ENCODE measurements around the gene PVALEF. TPM values are rescaled to one million over a fixed set of nuclear protein-coding genes. Genes with fewer than 3 reads are reported as not detected.

PVALEF gene
- total RNA-seq, 4 donors from 2014 or later: not detected

DNA sequence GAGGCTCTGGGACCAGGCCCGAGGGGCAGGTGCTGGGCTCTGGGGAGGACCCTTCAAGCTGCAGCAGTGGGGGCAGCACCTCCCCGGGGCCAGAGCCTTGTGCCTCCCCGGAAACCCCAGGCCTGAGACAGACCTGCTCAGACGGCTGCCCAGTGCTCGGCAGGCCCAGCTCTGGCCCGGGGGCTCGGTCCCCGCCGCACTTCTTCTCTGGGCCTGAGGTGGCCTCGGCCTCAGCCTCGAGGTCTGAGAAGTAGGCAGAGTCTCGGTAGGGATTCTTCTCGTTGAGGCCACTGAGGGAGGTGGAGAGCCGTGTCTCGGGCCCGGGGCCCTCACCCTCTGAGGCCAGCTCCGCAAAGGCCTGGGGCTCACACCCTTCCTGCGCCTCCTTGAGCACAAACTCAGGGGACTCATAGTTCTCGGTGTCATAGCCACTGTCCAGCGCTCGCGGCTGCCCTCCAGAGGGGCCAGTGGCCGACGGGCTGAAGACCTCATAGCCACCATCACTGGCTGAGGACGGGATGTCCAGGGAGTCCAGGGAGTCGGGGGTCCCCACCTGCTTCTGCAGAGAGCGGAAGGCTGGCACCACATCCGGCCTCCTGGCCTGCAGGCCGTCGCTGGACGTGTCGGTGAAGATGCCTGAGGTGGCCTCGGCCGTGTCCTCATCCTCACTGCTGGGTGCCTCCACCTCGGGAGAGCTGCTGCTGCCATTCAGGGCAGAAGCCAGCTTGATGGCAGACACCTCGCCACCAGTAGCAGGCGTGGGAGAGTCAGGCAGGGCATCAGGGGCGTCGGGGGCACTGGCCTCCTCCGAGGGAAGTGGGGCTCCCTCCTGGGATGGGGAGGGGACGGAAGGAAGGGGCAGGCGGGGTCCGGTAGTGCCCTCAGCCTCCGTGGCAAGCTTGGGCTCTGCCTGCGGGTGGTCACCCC lies 44.3 kb upstream of the PVALEF start:
- intact Hi-C loops (cut with DNase I; ENCODE audit: low total_unique reads) (no loop called here), in situ Hi-C loops (cut with MboI; ENCODE audit: low sequenced_read_pairs in 4 of 4) (no loop called here)
- Histone ChIP-seq H3K4me3 (no peak overlapping the region), H3K27ac (no peak overlapping the region), H3K9me3 (no peaks in the 10 kb centered on the region), H3K27me3 (no peaks in the 10 kb centered on the region), H3K36me3 (no peaks in the 10 kb centered on the region), H3K4me1 (no peaks in the 10 kb centered on the region)
- TF ChIP-seq POLR2A (IDR thresholded peaks at IDR 0.05): no peak
- TF ChIP-seq, protein P1, sequence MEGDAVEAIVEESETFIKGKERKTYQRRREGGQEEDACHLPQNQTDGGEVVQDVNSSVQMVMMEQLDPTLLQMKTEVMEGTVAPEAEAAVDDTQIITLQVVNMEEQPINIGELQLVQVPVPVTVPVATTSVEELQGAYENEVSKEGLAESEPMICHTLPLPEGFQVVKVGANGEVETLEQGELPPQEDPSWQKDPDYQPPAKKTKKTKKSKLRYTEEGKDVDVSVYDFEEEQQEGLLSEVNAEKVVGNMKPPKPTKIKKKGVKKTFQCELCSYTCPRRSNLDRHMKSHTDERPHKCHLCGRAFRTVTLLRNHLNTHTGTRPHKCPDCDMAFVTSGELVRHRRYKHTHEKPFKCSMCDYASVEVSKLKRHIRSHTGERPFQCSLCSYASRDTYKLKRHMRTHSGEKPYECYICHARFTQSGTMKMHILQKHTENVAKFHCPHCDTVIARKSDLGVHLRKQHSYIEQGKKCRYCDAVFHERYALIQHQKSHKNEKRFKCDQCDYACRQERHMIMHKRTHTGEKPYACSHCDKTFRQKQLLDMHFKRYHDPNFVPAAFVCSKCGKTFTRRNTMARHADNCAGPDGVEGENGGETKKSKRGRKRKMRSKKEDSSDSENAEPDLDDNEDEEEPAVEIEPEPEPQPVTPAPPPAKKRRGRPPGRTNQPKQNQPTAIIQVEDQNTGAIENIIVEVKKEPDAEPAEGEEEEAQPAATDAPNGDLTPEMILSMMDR (IDR thresholded peaks at IDR 0.05 in 4 of 5, conservative IDR thresholded peaks at IDR 0.05 in 1 of 5): no peak
- ATAC-seq: no peak
- DNase-seq: no peak

DNA sequence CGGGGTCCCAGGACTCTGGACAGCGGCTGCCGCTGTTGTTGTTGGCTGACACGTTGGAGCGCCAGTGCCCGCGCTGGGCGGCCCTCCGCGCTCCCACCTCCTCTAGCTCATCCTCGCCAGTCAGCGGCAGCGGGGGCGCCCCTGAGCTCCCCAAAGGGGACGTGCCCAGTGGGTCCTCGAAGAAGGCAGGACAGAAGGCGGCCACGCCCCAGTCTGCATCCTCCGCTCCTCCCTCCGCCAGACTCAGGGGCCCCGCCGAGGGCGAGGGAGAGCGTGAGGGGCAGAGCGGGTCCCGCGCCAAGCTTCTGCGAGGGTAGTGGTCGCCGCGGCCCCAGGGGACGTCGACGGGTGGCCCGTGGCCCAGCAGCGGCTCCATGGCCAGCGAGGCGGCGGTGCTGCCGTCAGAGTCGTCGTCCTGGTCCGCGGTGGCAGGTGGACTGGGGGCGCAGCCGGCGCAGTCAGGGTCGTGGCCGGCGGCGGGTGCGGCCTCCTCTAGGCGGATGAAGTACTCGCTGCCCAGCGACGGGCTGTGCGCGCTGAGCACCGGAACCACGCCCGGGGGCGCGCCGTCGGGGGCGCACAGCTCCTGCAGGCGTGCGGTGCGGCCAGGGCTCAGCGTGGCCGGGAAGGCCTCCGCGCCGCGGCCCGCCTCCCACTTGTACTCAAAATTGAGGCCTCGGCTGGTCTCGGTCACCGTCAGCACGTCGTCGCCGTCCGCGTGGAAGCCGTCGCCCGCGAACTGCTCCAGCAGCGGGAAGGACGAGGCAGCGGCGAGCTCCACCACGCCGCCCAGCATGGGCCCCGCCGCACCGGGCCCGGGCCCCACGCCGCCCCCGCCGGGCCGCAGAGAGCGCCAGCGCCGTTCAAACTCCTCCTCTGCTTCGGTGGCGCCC lies 43.2 kb upstream of the PVALEF start:
- ATAC-seq (no peak), DNase-seq (no peak)
- no peaks in the 10 kb centered on the region for H3K36me3 ChIP-seq
- H3K9me3 ChIP-seq: no peaks in the 10 kb centered on the region
- H3K4me3 ChIP-seq: no peak overlapping the region
- peaks cover 0 to 5% (median 0%) of the 10 kb centered on the region in 3 donors for H3K27me3 ChIP-seq
- no peaks in the 10 kb centered on the region for H3K4me1 ChIP-seq
- TF ChIP-seq POLR2A (IDR thresholded peaks at IDR 0.05): no peak
- TF ChIP-seq, protein P1 (IDR thresholded peaks at IDR 0.05 in 4 of 5, conservative IDR thresholded peaks at IDR 0.05 in 1 of 5): no peak
- intact Hi-C loops (cut with DNase I; ENCODE audit: low total_unique reads): no loop called here
- no peak overlapping the region for H3K27ac ChIP-seq
- in situ Hi-C loops (cut with MboI; ENCODE audit: low sequenced_read_pairs in 4 of 4): no loop called here

DNA sequence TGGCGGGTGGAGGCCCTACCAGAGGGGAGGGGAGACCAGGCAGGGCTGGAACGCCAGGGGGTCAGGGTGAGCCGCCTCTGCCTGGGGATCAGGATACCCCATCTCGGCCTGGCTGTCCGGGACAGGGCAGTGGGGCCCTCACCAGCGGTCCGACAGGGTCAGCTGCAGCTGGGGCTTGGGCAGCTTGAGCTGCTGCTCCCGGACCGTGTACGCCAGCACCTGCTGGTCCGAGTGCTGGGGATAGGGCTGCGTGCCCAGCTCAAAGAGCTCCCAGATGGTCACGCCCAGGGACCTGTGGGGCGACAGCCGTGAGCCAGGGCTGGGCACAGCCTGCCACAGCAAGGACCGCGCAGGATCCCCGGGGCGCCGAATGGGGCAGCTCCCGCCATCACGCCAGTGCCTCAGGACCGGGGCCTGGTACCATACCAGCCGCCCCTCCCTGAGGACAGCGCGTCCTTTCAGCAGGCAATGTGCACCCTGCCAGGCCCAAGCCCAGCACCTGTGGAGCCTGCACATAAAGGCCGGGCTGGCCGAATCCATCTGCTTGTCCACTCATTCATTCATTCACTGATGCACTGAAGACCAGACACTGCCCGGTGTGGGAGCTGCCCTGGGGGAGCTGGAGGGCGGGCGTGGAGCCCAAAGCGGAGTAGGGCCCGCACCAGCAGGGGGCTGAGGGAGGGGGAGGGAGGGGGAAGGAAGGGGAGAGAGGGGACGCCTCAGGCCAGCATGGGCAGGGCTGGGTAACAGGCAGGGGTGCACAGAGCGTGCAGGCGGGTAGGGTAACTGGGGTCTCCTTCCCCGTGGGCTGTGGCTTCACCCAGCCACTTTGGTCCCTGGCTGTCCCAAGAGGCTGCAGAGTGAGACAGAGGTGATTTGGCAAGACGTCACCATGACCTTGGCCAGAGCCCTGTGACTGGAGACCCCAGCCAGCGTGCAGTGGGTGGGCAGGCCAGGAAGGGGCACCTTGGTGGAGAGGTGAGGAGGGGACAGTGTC lies 42.0 kb upstream of the PVALEF start:
- Histone ChIP-seq H3K9me3 (no peaks in the 10 kb centered on the region), H3K27ac (no peak overlapping the region), H3K4me1 (no peaks in the 10 kb centered on the region), H3K4me3 (no peak overlapping the region), H3K36me3 (no peaks in the 10 kb centered on the region), H3K27me3 (peaks cover 0 to 5% (median 0%) of the 10 kb centered on the region in 3 donors)
- DNase-seq (no peak), ATAC-seq (no peak)
- in situ Hi-C loops (cut with MboI; ENCODE audit: low sequenced_read_pairs in 4 of 4) (no loop called here), intact Hi-C loops (cut with DNase I; ENCODE audit: low total_unique reads) (no loop called here)
- TF ChIP-seq POLR2A (IDR thresholded peaks at IDR 0.05): no peak
- TF ChIP-seq, protein P1 (IDR thresholded peaks at IDR 0.05 in 4 of 5, conservative IDR thresholded peaks at IDR 0.05 in 1 of 5): no peak

DNA sequence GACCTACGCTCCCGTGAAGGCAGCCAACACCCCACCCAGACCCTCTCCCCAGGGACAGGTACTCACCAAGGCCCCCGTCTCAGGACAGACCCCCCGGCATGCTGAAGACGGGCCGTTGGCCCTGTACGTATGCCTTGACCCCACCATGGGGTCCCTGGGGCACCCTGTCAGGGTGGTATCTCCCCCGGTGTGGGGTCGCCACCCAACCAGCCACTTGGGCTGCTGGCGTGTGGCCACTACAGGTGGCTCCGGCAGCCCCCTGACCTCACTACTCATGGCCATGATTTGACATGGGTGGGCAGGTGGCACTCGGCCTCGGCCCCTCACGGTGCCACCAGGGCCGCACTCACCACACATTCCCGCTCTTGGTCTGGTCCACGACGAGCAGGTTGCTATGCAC lies 40.9 kb upstream of the PVALEF start:
- Histone ChIP-seq H3K4me1 (no peaks in the 10 kb centered on the region), H3K4me3 (no peak overlapping the region), H3K36me3 (no peaks in the 10 kb centered on the region), H3K9me3 (no peaks in the 10 kb centered on the region), H3K27me3 (peaks cover 0 to 5% (median 0%) of the 10 kb centered on the region in 3 donors), H3K27ac (no peak overlapping the region)
- in situ Hi-C loops (cut with MboI; ENCODE audit: low sequenced_read_pairs in 4 of 4): no loop called here
- ATAC-seq (no peak), DNase-seq (no peak)
- TF ChIP-seq, protein P1 (IDR thresholded peaks at IDR 0.05 in 4 of 5, conservative IDR thresholded peaks at IDR 0.05 in 1 of 5): no peak
- no peak for TF ChIP-seq POLR2A (IDR thresholded peaks at IDR 0.05)
- intact Hi-C loops (cut with DNase I; ENCODE audit: low total_unique reads): no loop called here
